Kidney glomerular epithelial cell (primary cell): Measurements from ENCODE around the gene TSC1.

ENCODE experiments used
- DNase-seq: peaks from one replicate; lab custom pipeline; 2025; lab: John Stamatoyannopoulos, UW

TSC1 gene

DNA sequence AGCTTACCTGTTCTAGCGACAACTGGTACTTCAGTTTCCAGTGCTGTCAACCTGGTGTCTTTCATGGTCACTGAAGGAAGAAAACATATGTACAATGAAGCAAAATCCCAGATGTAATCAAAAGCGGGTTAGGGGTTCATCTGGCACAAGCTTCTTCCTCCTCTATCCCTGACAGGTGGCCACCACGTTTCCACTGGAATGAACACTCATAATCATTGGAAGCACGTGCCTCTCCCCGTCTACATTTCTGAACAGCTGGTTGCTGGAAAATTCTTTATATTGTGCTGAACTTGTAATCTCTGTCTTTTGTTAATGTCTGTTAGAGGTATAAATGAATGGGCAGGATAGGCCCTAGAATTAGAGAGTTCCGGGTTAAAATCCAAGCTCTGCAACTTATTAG is 9.4 kb downstream of the TSC1 start:
- DNase-seq = no peak

DNA sequence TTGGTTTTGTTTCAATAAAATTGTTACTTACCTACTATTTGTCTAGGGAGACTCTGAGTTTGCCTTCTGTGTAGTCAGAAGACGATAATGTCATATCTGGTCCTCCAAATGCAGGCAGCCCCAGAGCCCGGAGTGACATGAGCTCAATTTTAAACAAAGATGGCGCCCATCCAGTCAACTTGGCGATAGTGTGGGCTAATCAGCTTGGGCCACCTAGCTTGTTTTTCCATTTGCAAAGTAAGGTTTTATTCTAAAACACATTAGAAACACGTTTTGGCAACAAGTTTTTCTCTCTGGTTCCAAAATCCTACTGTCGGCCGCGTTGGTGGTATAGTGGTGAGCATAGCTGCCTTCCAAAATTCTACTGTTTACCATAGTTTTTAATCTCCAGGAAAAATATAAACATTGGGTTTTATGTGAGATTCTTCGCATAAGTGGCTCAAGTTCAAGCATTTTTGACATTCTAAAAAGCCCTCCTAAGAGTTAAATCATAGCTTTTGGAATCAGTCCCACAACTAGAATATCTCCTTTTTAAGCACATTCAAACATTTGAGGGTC is 13.2 kb downstream of the TSC1 start:
- DNase-seq = no peak

DNA sequence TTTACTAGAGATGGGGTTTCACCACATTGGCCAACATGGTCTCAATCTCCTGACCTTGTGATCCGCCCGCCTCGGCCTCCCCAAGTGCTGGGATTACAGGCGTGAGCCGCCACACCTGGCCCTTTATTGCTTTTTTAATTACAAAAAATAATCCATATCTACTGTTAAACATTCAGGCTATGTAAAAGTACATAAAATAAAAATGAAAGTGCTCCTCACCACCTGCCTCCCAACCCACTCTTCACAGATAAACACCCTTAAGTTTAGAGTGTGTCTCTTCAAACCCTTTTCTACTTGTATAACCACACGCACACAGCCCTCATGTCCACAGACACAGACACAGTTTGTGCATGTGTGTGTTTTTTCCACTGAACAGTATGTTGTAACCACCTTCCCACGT is 16.7 kb downstream of the TSC1 start:
- DNase-seq = no peak

DNA sequence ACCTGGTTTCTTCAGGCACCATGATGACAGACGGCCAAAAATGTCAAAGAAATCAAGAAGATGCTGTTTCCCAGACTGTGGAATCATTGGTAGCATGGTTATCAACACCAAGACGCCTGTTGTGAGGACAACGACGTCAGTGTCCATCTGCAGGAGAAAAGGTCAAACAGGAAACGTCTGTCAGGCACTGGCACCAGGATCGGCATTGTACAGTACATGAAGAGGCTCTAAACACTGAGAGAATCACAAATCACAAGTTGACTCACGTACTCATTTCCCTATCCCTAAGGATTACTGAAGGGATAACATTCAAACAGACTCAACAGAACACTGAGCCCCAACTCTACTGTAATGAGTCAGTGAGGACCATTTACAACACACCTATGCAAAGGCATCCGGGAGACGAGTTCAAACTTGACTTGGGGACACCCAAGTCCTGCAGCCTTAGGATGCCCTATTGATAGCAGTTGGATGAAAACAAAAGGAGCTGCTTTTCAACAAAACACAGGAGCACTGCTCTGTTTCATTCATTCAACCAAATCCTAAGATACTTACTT is 21.0 kb downstream of the TSC1 start:
- DNase-seq = no peak

DNA sequence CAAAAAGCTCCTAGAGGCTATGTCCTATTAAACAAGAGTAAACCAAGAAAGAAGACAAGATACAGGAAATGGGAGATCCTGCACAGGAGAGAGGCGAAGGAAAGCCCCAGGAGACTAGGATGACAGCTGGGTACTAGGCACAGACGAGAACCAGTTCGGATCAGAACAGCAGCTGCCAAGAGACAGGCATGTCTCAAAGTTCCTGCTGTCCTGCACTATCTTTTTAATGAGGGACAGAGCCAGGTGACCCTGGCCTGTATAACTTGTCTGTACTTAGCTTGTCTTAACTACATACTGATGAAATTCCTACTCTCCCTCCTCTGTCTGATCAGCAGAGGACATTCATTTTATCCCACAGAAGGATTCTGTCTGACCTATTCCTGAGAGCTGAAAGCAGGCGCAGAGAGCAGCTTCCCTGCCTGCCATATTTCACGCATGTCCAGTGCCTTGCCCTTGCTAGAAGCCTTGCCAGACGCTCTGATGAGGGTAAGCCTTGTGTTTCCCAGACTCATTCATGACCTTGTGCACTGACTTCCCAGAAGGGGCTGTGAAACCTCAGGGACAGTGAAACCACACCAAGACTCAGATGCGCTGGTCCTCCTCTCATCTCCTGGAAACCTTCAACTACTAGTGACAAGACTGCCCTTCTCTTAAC is 24.7 kb downstream of the TSC1 start:
- DNase-seq = no peak

DNA sequence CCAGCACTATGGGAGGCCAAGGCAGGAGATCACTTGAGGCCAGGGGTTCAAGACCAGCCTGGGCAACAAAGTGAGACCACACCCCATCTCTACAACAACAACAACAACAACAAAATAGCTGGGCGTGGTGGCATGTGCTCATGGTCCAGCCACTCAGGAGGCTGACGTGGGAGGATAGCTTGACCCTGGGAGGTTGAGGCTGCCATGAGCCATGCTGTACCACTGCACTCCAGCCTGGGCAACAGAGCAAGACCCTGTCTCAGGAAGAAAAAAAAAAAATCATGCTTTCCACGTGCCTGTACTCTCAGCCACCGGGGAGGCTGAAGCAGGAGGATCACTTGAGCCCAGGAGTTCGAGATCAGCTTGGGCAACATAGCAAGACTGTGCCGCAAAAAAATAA is 29.5 kb downstream of the TSC1 start:
- DNase-seq = no peak

DNA sequence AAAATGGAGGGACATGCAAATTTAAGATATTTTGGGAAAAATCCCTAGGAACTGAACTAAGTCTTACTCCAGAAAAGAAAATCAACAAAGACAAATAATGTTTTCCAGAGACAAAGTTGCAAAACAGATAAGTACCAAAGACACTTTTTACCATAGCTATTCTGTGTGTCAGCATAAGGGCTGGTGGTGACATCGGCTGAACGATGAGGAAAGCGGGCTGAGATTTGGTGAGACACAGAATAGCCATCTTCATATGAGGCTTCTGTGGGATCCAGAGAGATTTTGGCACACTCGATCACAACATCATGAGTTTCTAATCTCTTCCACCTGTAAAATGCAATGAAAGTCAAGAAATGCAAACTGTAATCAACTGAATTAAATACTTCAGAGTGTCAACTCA is 32.3 kb downstream of the TSC1 start:
- DNase-seq = no peak

DNA sequence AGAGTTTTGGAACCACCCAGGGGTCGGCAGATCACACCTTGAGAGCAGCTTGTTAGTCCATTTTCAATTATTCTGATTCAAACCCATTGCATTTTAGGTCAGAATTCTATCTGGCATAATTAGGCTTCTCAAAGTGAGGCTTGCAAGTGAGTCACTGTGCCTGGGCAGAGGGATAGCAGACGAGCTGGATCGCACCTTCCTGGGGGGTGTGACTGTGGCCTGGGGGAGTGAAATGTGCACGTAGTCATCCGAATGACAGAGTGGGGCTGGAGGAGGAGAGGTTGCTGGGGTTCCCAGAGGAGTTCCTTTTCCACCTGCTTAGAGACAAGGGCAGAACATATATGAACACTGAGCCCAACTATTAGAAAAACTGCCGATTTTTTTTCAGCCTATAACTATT is 34.0 kb downstream of the TSC1 start:
- no peak for DNase-seq

DNA sequence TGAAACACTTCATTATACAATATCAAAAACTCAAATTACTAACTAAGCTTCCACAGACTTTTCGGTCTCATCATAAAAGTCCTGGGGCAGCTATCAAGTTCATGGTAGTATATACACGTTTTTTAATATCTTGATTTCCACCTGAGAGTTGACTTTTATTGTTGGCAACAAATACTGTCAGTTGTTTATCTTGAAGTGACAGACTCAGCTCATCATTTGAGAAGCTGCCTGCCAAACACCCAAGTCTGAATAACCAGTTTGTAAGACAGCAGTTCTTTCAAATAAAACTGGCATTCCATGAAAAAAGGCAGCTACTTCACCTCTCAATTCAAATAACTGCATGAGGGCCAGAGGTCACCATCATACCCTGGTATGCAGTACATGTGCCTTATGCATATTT is 35.1 kb downstream of the TSC1 start:
- no peak for DNase-seq

DNA sequence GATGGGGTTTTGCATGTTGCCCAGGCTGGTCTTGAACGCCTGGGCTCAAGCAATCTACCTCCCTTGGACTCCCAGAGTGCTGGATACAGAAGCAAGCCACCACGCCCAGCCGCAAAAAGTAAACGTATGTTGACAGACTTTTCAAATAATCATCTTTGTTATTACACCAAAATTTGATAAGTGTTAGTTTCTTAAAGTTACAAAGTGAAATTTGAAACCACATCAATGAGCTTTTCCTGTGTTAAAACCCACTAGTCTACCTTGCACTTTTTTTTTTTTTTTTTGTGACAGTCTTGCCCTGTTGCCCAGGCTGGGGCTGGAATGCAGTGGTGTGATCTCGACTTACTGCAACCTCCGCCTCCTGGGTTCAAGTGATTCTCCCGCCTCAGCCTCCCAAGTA is 35.8 kb downstream of the TSC1 start:
- DNase-seq = no peak

DNA sequence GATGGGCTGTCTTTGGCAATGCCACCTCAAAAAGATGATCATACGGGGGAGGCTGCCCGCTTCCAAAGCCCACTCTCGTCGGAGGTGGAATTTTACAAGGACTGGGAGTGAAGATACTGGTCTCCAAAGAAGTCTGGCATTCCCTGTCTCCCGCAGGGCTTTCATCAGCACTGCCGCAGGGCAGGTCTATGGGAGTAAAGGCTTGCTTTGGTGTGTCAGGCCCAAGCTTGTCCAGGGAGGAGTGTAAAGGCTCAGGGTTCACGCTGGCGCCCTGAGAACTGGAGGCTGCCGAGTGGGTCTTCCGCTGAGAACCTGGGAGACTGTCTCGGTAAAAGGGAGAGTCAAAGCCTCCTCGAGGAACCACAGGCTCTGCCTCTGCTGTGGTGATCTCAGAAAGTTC is 38.7 kb downstream of the TSC1 start:
- no peak for DNase-seq

DNA sequence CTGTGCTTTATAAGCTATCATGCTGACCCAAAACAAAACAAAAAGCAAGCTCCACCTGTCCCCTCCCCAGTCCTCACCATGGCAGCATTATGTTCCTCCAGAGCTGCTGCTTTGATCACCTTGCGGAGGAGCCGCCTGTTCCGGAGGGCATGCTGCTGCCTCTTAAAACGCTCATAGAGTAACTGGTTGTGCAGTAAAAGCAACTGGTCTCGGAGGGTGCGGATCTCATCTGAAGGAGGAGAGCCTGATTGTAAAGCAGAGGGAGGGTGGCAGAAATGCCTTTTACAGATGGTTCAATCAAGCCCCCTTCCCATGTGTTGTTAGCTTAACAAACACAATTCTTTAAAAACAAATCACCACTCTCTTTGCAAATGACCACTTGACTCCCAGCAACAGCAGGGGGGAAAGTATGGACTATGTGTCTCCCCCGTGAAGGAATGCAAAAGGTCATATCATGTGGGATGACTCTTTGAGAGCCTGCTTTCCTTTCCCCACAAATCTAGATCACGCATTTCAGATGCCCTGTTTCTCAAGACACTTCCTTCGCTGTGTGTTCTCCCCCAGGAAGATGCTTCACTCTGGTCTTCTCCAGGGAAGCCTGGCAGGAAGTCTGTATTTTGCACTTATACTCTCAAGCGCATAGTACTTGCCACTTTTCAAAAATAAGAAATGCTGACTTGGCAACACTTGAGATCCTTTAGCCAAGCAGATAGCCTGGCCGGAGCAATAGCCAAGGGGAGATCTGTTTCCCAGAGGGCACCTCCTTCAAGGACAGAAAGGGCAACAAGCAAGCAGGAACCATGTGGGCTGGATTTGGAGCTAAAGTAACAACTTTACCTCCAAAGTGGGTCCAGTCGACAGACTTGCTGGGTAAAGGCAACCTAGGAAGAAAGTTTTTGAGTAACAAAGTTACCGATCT is 40.6 kb downstream of the TSC1 start:
- DNase-seq = no peak

DNA sequence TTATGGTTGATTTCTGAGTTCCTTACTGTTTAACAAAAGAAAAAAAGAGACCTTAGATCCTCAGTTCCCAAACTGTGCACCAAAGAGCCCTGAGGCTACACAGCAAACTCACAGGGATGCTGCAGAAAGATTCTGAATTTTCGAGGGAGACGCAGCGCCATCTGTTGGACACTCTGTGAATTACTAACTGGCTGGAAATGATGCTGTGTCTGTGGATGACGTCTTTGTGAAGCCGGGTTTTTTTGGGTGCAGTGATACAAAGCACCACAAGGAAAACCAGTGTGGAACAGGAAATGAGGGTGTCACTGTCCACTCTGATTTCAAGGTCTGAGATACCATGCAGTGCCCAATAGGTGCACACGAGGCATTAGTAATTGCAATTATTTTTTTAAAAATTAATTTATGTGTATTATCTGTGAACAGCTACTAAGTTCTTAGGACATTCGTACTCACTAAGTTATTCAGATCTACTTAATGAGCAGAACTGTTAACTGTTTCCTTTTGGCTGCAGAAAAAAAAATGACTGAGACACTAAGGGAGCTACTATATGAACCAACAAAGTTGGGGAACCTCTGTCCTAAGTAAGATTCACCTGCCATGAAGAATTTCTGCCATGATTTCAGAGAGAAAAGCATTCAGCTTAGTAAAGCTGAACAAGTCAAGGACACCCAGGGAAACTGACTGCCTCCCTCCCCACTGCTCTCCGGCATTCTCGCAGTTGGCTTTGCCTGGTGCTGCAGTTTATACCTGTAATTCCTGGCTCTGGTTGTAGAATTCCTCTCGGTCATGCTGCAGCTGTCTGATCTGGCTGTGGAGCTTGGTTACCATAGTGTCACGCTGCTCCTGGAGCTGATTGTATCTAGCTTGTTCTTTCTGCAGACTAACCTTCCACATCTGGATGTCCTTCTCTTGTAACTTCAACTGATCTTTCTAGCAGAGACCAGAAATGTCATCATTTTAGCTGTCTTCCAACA is 42.3 kb downstream of the TSC1 start:
- peak; percentile 78 for DNase-seq

DNA sequence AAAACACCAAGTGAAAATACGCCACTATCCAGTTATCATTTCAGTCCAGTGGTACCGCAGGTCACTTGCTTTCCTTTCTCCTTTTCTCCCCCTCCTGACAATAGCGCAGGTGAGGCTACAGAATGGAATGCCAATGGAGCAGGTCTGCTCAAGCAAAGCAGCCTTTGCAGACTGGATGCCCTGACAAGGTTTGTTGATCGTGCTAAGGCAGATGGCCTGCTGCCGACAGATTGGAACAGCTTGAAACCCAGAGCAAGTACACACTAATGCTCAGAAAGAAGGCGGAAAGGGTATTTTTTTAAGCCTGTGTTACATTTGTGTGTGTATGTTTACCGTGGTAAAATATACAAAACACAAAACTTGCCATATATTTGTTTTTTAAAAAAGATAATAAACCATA is 46.4 kb downstream of the TSC1 start:
- DNase-seq = no peak

DNA sequence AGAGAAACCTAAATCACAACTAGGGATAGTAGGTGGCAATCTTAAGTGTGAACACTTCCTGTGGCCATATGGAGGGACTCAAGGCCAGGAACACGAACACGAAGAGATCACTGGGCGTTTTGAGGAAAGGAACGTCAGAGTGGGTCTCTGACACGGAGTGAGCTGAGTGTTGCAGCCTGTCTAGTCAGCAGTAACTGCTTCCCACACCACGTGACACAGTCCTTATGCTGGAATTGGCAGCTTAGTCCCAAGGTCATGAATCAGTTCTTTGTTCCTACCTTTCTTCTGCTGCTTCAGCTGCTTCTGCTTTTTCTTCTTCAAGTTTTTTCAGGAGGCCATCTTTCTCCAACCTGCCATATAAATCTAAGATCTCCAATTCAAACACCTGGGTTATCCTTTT is 47.5 kb downstream of the TSC1 start:
- no peak for DNase-seq

DNA sequence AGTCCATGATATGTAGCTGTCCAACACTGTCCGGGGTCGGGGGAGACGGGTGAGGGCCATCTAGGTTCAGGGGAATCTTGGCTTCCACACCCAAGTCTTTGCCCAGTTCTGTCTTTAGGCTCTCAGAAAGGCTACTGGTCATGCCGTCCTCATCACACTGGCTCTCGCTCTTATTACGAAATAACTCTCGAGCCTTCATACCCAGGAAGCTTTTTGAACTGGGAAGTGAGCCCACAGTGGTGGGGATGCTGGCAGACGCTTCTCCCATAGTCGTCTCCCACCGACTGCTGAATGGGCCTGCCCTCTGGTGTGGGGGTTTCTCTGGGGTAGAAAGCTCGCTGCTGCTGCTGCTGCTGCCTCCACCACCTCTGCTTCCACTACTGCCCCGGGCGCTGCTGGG is 48.2 kb downstream of the TSC1 start:
- DNase-seq = no peak

DNA sequence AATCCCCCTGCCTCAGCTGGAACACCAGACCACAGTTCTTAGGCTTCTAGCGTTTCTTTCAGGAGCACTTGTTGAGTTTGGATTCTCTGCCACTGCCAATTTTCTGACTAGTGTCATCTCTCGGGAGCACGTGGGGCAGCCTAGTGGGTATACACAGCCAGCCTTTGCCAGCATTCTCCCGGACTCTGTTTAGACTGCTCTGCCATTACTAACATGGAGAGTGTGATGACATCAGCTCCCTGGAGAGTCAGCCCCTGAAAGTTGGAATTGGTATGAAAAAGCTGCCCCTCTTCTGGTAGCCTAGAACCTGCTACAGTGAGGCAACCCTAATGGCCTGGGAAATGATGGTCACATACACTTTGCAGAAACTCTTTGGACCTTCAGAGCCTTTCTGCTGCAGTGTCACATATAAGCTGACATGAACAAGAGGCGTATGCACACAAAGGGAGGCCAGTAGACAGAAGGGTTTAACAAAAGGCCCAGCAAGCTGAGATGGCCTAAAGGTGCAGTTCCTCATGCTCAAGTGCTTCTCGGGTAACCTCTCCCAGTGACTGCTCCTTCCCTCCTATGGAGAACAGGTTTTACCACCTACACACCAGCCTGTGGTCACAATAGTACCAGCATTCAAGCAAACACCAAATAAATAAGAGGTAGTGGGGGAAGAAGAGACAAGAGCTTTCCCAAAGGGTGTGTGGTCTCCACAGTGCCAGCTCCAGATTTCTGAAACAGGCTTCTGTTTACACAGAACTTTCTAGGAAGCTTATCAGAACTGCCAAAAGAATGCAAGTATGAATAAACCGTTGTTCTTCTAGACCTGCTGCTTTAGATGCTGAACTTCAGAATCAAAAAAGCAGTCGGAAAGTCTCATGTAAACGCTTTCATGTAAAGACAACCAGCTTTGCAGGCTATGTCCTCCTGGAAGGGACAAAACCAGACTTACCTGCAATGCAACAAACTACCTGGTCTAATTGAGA is 49.3 kb downstream of the TSC1 start:
- no peak for DNase-seq

DNA sequence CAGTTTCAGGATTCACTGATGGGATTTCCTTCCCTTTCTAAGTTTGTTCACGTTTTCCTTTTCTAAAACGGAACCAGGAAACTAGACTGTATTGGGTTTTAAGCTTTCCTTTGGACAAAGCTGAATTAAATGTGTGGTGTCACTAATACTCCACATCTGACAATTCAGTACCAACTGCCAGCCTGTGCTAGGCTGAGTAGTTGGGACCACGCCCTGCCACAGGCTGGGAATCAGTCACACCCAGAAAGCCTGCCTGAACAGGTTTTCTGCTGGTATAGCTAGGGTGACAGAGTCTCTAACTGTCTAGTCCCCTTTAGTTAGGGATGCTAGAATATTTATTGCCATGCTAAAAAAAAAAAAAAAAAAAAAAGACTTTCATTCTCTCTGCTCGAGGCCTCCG is 50.1 kb downstream of the TSC1 start:
- DNase-seq = no peak

DNA sequence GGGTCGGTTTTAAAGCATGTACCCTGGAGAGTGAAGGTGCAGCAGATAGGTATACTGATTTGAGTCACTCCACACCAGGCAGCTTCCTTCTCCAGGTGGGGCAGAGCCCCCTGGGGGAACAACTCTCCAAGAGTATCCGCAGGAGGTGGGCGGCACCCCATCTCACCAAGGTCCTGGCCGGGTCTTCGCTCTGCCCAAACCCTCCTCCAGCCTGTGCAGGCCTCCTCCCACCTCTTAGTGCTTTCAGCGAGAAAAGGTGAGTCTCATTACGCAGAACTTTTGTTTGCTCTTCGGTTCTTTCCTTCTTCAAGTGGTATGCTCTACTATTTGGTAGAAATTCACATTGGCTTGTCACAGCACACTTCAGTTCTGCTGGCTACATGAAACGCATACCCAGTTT is 52.0 kb downstream of the TSC1 start:
- no peak for DNase-seq

DNA sequence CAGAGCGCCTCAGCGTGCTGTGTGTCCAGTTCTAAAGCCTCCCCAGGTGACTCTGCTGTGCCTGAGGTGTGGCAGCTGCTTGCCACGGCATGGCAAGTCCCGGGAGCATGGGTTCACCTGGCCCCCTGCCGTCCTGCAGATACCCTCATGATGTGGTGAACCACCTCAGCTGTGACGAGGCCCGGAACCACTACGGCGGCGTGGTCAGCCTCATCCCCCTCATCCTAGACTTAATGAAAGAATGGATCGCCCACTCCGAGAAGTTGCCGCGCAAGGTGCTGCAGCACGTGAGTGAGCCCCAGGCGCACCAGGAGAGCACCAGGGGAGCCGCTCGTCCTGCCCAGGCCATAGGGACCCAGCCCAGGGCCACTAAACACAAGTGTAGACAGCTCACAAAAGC is 56.3 kb downstream of the TSC1 start:
- no peak for DNase-seq
